Measurements from ENCODE around the gene TAMALIN.

DNA sequence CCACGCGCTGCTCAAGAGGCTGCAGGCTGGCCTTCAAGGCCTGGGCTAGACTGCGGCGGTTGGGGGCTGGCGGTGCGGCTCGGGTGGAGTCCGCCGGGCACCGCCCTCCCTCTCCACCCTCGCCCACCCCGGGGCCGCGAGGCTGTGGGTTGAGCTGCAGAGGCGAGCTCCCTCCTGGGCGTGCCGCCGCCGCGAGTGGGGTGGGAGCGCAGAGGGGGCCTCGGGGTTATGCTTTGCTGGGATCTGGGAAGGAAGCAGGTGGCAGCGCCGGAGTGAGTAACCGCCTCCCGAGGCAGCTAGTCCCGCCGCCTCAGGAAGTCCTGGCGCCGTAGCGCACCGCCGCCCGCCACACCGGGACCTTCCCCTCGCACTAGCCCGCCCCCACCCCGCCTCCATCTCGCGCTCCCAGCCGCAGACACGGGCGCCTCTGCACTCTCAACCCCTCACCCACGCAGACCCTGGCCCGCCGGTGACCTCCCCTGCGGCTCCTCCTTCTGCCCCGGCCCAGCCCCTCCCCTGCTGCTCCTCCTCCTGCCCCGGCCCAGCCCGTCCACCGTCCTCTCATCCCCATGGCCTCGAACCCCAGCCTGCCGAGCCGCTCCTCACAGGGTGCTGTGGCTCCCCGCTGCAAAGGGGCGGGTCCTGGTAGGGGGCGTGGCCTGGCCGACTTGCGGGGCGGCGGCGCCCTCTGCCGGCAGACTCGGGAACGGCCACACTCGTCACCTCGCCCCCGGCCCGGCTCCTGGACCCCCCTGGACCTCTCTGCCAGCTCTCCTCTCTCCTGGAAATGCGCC, 16.6 kb downstream of the TAMALIN start:
- no peak for TF ChIP-seq EZH2 (IDR thresholded peaks at IDR 0.05; ENCODE audit: borderline replicate concordance, low read length)
- TF ChIP-seq, protein P1, sequence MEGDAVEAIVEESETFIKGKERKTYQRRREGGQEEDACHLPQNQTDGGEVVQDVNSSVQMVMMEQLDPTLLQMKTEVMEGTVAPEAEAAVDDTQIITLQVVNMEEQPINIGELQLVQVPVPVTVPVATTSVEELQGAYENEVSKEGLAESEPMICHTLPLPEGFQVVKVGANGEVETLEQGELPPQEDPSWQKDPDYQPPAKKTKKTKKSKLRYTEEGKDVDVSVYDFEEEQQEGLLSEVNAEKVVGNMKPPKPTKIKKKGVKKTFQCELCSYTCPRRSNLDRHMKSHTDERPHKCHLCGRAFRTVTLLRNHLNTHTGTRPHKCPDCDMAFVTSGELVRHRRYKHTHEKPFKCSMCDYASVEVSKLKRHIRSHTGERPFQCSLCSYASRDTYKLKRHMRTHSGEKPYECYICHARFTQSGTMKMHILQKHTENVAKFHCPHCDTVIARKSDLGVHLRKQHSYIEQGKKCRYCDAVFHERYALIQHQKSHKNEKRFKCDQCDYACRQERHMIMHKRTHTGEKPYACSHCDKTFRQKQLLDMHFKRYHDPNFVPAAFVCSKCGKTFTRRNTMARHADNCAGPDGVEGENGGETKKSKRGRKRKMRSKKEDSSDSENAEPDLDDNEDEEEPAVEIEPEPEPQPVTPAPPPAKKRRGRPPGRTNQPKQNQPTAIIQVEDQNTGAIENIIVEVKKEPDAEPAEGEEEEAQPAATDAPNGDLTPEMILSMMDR (conservative IDR thresholded peaks at IDR 0.05 in 1 of 2, IDR thresholded peaks at IDR 0.05 in 1 of 2; ENCODE audit: extremely low read depth in 1 of 2, insufficient read depth in 1 of 2, low read depth in 1 of 2, low read length in 2 of 2), result peak; percentile 58 to 96
